CD1c-positive myeloid dendritic cell (primary cell): Measurements from ENCODE around the gene EMX1.

Source experiments
- DNase-seq: peaks from one replicate; pipeline ENCODE4 v3.0.0-alpha.2; 2016; ENCODE audit errors: extremely low spot score

The EMX1 gene

DNA sequence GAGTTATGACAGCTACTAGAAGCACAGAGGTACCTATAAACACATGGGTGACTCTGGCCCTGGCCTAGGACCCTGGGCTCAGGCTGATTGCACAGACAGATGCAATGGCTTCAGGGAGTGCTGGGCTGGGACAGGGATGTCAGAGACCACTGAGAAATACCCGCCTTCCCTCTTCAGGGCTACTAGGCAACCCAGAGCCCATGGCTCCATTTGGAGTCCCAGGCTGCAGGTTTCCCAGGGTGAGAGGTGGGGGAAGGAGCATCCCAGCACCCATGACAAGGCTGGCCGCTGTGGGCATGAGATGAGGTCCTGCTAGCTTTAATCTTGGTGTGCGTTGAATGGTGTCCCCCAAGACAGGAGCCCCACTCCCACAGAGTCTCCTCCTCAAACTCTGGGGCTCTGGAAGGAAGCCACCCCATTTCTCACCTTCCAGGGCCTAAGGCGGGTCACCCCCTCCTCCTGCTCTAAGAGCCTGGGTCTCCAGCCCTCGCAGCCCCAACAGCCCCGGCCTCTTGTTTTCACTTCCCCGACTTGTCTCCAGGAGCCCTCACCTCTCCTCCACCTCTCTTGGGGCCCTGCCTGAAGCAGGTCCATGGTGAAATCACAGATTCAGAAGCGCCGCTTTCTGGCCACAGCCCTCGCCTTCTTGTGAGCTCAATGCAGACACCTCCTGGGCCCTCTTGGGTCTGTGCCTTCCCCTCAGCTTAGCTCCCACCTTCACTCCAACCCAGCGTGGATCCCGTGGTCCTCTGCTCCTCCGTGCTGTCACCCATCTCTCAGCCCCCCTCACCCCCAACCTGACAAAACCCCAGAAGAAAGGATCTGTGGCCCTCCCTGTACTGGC lies 41.4 kb downstream of the EMX1 start:
- no peak for DNase-seq

GRCh38 chr2:72959554-72959953 lies 42.2 kb downstream of the EMX1 start:
- DNase-seq, result no peak

- DNase-seq, result no peak
Measured at GRCh38 chr2:72959995-72960981, 43.0 kb downstream of the EMX1 start.

GRCh38 chr2:72961036-72961720 lies 43.9 kb downstream of the EMX1 start:
- DNase-seq, result no peak

DNA sequence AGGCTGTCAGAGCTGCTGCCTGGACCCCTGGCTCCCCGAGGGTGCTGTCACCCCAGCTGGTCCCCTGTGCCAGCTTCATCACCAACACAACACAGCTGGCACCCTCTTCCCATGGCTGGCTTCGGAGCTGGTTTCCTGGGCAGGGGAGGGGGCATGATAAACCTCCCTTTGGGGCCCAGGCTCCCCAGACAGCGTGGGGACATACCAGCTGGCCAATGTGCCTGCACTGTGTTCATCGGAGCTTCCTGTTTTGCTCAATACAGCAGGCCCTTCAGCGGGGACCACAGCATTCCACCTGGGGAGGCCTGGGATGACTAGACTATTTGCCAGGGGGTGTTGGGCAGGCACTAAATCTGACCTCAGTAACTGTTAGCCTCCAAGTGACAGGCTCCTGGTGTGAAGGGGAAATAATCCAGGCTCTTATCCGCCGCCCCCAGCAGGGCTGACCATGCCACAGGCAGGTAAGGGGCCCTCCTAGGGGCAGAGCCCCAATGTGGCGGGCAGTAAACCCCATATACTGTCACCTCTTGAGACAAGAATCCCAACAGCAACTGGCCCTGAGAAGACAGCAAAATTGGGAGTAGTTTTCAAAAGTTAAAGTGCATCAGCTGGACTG lies 44.6 kb downstream of the EMX1 start:
- DNase-seq, result no peak

- no peak for DNase-seq
Measured at GRCh38 chr2:72962911-72963310, 45.6 kb downstream of the EMX1 start.

GRCh38 chr2:72963423-72964145 lies 46.3 kb downstream of the EMX1 start:
- no peak for DNase-seq

DNA sequence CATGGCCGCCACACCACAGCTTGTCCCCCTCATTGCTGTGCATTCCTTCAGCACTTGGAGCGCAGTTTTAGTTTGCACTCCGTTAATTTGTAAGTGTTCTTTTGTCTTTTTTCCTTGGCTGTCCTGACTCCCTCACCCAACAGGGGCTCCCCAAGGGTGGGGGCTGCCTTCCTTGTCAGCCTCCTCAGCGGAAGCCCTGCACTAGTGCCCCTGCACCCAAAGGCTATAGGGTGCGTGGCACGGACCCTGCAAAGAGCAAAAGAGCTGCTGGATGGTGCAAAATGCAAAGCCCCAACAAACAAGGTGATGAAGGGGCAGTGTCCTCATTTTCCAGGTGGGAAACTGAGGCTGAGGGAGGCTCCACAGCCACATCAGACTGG lies 46.8 kb downstream of the EMX1 start:
- no peak for DNase-seq

DNA sequence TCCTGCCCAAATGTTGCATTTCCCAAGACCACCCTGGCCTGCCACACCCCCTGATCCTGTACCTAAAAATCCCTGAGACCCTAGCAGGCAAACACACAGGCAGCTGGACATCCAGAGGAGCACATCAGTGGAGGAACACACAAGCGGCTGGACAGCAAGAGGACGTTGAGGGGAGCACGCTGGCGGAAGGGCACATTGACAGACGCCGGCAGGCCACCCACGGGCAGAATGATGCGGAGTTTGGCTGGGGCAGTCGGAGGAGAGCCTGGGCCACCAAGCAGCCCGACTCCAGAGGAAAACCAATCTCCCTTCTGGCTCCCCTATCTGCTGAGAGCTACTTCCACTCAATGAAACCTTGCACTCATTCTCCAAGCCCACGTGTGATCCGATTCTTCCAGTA lies 47.7 kb downstream of the EMX1 start:
- no peak for DNase-seq

DNA sequence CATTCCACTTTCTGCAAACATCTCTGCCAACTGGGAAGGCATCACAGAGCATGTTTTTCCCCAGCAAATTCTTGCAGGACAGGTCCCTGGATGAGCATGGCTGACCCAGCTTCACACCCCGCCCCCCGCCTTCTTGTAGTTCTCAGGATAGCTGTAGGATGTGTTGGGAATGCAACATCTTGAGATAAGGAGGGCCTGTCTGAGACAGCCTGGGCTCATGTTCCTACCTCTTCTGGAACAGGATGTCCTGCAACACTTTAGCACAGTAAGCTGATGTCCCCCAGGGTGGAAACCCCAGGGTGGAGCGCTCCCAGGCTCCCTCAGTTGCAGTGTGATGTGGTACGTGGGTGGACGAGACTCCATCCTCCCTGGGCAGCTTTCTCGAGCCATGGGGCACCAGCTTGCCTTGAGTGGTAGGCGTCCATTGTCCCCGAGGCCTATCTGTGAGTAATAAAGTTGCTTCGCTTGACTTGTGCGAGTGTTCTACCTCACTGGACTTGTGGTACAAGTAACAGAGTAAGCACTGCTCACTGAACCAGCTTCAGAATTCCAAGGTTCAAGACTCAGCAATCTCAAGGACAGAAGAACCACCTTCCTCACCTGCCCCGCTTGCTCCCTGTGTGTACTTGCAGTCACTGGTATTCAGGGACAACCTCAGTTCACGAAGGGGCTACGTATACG lies 48.6 kb downstream of the EMX1 start:
- no peak for DNase-seq

DNA sequence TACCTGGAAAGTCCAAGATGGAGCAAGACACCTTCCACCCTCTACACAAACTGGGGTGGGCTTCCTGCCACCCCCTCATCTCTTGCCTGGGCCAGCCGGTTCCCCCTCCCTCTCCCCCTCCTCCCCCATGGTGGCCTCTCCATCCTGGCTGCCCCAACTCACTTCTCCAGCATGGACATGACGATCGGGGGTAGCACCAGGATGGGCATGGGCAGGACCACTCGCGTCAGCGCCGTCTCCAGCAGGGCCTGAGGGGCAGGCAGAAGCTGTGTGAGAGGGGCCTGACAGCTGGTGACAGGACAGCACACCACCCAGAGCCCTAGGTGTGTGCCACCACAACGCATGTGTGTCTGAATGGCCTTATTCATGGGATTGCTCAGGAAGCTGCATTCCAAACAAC lies 51.0 kb downstream of the EMX1 start:
- DNase-seq, result no peak

- no peak for DNase-seq
Measured at GRCh38 chr2:72969706-72970105, 52.4 kb downstream of the EMX1 start.

- DNase-seq, result no peak
Measured at GRCh38 chr2:72971036-72971435, 53.7 kb downstream of the EMX1 start.

DNA sequence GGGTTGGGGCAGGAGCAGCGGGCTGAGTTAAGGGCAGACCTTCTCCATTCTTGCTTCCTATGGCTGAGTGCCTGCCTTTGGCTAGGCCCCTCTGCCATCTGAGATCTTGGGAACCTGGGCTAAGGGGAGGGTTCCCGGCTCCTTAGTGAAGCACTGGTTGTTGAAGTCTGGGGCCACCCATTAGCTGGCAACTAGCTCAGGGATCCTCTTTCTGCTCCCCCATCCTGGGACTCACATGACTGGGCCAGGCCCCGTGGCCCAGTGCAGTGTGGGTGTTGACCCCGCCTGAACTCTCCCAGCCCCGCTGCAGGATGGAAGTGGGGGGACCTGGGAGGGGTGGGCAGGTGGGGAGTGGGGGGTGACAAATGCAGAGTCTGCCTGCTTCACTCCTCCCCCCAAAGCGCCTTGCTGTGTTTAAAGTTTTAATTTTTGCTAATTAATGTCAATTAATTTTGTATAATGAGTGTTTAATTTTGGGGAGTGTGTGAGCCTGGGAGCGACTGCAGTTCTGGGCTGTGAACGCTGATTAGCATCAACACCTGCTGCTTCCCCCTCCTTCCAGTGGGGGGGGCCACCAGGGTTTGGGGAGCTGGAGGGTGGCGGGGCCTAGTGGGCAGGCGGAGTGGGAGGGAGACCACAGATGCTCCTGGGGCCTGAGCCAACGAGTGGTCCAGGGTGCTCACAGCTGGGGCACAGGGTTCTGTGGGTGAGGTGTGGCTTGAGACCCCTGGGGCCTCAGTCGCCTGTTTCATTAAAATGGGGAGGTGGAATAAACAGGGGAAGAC lies 55.2 kb downstream of the EMX1 start:
- peak; percentile 3 for DNase-seq

DNA sequence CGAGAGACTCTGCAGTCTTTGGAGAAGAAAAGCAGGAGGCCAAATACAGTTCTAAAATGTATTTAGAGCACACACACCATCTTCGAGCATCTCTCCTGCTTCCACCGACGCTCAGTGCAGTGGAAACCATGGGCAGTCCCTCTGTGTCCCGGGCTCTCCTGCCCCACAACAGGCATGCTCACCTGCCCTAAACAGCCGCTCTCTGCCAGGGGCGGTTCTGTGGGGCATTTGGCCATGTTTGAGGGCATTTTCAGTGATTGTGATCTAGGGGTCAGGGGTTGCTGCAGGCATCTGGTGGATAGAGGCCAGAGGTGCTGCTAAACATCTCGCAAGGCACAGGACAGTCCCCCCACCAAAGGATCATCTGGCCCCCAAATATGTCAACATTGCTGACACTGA lies 55.8 kb downstream of the EMX1 start:
- DNase-seq, result no peak

DNA sequence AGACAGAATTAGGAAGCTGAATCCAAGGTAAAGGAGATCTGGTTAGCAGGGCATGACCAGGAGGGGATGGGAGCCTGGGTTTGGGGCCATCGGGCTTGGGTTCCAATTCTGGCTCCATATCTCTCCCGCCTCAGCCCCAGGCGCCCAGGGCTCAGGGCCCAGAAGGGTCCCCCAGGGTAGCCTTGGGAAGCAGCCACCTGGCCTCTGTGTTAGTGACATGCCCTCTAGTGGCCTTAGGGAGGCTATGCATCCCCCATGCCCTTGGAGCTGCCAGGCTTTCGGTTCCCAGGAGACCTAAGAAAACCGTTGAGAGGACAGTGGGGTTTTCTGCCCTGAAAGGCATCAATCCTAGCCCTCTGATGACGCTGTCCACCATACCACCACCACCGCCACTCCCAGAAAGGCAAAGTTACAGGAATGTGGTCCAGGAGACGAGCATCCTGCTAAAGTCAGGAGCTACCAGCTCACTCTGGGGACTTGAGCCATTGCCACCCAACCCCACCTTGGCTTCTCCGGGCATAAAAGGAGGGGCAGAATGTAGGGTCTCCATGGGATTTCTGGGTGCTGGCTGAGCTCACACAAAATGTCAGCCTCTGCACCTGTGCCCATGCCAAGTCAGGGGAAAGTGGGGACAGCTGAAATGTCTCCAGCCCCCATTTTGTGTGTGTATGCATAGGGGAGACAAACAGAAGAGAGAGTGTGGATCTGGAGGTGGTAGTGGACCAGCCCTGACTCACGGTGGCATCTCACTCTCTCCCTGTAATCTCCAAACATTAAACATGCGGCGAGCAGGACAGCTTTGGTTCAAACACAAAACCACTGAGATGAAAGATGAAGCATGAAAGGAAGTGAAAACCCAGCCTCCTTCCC lies 56.5 kb downstream of the EMX1 start:
- DNase-seq, result peak; percentile 57

DNA sequence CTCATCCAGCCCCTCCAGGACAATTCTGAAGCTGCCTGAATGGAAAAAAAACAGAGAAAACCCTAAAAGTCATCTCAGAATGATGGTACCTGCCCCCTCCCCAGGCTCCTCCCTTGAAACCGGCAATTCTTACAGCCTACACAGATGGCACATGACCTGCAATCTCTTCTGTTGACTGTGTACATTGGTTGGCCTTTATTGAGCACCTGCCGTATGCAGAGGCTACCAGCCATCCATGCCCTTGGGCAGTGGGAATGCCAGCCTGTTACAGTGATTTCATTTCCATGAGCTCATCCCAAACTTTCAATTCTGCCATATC lies 57.1 kb downstream of the EMX1 start:
- no peak for DNase-seq

GRCh38 chr2:72975017-72975416 lies 57.7 kb downstream of the EMX1 start:
- DNase-seq, result no peak

DNA sequence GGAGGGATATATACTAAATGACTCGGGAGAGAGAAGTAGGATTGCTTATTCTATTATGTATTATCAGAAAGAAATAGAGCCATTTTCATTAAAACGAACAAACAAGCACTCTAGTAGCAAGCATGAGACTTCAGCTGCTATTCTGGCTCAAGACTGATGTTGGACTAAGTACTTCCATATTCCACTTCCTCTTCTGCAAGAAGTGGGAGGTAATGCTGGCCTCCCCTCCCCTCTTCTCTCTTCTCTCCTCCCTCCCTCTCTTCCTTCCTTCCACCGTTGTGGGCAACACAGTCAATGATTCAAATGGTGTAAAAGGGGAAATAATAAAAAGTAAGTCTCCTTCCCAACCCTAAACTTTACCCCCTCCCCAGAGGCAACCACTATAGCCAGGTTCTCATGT lies 62.6 kb downstream of the EMX1 start:
- DNase-seq, result peak; percentile 64
